HG02943 (cell line): ENCODE data around the gene HAPLN1.

Experiments used
- ATAC-seq: cut with Tn5 transposase; IDR thresholded peaks from one replicate; pipeline ENCODE4 v1.9.1; 2021; ENCODE audit warnings: mild to moderate bottlenecking, low read depth, moderate library complexity; ENCODE audit not compliant: unreplicated experiment

HAPLN1 gene

DNA sequence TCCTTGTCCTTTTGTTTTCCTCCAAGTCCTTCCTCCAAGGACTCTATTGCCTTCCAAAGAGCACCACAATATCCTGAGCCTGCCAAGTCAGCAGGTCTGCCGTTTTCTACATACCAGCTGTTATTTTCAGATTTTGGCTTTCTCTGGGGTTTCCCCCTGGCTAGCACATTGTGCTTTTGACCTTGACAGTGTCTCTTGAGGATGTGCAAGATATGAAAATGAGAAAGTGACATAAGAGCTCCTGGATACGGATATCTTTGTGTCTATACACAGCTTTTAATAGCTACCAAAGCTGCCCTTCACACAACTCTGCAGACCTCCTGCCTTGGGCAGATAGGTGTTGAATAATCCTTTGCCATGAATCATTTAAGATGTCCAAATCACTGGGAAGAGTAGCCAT, 67.0 kb downstream of the HAPLN1 start:
- no peak for ATAC-seq

DNA sequence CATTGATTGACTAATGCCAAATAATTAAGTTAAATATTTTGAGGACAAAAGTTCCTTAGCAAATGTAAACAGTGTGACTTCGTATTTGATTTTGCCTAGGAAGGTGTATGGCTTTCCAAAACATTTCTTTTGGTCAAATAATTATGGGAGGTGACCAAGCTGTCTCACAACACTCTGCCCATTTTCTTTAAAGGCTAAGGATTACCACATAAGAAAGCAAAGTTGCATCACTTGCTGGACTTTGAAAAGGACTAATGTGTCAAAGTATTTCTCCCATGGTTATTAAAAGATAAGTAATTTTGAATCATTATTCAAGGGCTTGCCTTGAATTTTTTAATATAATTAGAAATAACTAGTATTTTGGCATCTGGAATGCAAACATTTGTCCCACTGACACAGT, 74.7 kb downstream of the HAPLN1 start:
- ATAC-seq = no peak

DNA sequence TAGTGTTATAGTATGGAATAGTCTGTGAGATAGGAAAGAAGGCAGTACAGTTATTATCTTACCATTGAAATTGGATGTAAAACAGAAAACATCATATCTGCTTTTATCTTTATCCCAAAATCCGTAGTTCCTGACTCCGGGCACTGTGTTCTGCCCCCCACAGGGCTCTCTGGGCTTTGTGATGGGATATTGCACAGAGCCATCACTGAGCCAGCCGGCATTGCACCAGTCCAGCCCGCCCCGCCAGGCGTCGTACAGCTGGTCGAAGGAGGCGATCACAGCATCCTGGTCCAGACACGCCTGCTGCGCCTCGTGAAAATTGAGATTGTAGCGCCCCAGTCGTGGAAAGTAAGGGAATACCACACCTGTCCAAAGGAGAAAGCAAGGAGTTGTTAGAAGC, 76.4 kb downstream of the HAPLN1 start:
- no peak for ATAC-seq

DNA sequence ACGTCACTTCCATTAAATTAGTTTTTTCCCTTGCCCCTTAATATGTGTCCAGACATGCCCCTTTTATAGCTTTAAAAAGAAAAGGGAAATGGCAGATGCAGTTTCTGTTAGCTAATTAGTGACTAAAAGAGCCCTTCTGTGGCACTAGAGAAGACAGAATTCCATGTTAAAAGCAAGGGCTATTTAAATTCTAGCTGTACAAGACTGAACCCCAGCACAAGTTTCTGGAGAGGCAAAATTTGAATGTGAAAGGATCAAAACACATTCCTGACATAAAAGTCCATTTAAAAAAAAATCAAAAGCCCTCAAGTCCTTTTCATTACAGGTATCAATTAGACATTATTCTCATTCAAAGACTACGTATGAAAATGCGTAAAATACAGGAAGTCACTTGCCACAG, 78.7 kb downstream of the HAPLN1 start:
- no peak for ATAC-seq

DNA sequence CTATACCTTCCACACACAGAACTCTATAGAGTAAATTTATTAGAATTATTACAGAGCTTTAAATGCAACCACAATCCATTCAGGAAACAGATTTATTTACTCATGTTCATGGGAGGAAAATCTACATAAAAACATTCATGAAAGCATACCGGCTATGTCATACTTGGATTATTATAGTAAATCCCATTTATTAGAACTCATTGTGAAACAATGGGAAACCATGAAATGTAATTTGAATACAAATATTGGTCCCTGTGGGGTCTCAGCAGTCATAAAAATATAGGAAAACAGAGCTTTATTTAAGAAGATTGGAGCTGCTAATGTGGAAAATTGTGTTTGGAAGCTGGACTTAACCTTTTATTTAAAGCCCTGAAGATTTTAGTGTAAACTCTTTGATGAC, 80.7 kb downstream of the HAPLN1 start:
- no peak for ATAC-seq

DNA sequence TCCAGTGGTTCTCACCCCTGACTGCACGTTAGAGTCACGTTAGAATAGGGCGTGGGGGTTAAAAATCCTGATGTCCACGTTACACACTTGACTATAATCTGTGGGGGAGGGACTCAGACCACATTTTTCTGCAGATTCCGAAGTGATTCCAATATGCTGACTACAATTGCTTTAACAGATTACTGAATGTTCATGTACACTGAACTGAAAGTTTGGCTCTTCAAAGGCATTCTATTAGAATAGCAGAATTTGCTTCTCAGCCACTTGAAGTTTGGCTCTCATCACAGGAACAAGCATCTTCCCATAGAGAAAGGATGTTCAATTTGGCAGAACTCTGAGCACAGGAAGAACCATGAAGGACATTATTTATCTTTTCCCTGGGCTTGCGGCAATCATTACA, 84.5 kb downstream of the HAPLN1 start:
- ATAC-seq = no peak

DNA sequence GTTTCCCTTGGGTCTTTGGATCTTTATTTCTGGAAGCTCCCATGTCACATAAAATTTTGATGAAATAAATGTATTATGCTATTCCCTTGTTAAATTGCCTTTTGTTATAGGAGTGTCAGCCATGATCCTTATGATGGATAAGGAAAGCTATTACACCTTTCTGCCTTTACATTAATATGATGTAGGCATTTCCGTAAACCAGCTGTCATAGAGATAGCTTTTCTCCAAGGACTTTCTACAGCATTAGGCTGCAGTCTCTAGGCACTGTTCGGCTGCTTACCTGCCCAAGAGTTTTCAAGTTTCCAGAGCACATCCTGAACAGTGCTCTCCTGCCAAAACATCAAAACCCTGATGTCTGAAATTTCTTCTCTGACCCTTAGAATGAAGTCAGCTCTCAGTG, 87.4 kb downstream of the HAPLN1 start:
- no peak for ATAC-seq

DNA sequence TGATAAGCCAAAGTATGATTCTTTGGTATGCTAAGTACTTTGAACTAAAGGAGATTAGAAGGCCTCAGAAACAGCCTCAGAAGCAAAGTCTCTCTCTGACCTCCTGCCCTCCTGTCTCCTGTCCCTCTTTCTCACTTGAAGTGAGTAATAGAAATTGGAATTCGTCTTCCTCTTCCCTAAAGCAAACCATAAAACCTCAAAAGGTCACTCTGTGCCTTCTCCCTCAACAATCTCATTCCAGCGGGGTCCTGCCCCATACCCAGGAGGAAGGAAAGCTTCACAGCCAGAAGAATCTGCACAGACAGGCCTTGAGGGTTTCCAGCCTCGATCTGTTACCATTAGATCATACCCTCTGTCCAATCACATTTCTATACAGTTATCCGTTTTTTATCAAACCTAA, 87.8 kb downstream of the HAPLN1 start:
- no peak for ATAC-seq

DNA sequence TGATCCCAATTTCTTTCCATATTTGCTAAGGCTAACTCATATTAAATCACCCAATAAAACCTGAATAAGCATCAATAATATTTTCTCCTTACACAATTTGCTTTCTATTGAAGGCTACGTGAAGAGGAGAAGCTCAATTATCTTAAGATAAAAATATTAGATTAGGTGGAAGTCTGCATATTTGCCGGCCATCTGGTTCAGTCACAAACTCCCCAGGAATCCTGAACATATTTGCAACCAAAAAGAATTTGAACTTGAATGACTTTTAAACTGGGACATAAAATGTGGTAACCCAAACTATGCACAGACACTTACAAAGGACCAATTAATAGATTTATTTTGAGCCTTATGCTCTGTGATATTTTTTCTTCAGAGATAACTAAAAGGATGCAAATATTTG, 92.3 kb downstream of the HAPLN1 start:
- ATAC-seq = no peak

DNA sequence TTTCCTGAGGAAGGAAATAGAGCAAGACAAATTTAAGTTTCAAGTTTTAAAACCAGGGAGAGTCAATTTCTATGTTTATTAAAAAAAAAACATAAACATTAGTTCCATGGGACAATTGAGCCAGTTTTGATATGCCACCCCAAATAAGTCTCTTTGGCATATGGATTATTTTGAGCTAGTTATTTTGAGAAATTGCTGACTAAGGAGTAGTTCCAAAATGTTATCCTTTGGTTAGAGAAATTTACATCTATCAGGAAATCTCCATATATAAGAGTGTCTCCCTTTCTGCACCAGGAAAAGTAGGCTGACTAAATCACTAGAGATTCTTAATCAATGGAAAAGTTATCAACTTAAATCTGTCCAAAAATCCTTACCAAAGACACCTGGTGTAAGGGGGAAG, 105.8 kb downstream of the HAPLN1 start:
- no peak for ATAC-seq

DNA sequence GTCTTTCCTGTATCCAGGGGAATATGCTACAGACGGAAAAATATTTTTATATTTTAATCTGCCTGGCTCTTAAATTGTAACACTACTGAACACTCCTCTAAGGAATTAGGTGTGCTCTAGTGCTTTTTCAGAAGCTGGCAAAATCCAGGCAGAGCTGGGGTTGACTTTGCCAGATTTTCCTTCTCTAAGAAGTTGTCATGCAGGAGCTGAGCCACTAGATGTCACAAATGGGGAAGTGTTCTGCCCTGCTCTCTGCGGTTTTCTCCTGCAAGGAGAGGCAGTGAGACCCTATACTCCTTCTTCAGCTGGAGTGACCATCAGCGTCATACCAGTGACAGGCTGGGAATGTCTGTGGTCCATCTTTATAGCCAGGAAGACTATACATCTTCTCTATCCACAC, 112.5 kb downstream of the HAPLN1 start:
- no peak for ATAC-seq

DNA sequence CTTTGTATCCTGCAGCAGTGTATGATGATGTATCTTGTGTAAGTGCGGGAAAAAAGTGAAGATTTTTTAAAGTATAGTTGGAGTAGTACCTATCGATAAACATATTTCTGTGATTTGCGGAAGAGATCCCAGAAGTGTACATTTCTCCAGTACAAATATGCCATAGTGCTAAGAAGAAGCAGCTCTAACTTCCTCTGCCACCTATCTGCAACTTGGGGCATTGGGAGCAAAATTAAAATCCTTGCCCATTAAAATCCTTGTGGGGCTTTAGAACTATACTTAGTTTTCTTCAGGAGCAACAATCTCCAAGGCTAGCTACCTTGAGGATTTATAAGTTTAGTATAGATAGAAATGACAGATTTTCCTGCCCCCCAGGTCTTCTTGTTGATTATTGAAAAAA, 125.4 kb downstream of the HAPLN1 start:
- ATAC-seq = no peak

DNA sequence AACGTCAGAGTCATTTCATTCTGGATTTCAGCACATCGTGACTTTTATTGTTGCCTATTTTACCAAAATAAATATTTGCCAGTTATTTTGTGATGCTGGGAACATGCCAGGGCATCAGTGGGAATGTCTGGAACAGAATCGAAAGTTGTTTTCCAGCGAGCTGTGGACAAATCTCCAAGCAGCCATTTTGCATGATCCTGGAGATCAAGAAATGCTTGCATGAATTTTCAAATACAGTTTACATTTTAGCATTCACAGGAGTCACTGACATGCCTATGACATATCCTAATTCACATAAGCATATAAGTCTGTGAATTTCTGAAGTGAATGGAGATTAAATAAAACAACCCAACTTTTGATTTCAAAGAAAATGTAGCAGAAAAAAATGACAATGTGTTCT, 129.7 kb downstream of the HAPLN1 start:
- ATAC-seq = no peak

DNA sequence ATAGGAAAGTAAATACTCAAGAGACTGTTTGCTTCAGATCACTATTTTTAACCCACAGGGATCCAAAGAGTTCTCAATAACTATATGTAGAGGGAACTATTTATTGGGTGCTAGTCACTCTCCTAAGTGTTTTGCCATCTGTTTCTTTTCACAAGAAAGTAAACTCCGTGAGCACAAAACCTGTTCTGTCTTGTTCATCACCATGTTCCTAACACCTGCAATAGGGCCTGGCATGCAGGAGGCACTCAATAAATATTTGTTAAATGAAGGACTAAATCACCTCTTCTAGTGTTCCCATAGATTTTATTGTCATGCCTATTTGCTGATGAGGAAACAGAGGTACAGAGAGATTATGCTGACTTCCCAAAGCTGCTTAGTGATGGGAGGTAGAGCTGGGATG, 130.9 kb downstream of the HAPLN1 start:
- no peak for ATAC-seq
